K562 (cell line): Measurements from ENCODE around the gene PRKAR2B. TPM values are rescaled to one million over a fixed set of nuclear protein-coding genes. Genes with fewer than 3 reads are reported as not detected.

Experiments
- ATAC-seq: fragments of 200-7000 bp; cut with Tn5 transposase; 3 replicates; pipeline ENCODE4 v1.9.1; 2020; ENCODE audit warnings: moderate library complexity
- BruUV-seq: library from RNA; stranded (reverse); fragments of 400-500 nt; replicated peaks from 2 replicates; lab custom pipeline; 2021; lab: Mats Ljungman, UMichigan
- CTCF ChIA-PET: fragments of 300-600 bp; formaldehyde crosslinking; extraction: SDS; loops from one replicate; lab custom pipeline; 2021; ENCODE audit warnings: low intra/inter-chr PET ratio; lab: Yijun Ruan, JAX
- POLR2A ChIA-PET: fragments of 300-600, 350-650 bp; sonication (Branson Sonifier 250); formaldehyde crosslinking; extraction: SDS; loops from one replicate; lab custom pipeline; 2021; ENCODE audit warnings: antibody characterized with exemption, inconsistent platforms; lab: Yijun Ruan, JAX
- DNase-seq, 4 experiments: peaks; one replicate each; pipeline versions ENCODE4 v3.0.0 to v3.0.0-alpha.2; 2011 to 2018; ENCODE audit warnings: low spot score in 3 of 4, mixed read lengths in 3 of 4; ENCODE audit errors: extremely low read depth in 1 of 4
- FAIRE-seq: peaks from 2 replicates; lab custom pipeline; 2011; peaks lifted over from hg19 to GRCh38; lab: Jason Lieb, UNC
- H2AFZ ChIP-seq: 2 replicates; pipeline ENCODE4 v1.6.0; 2011; ENCODE audit warnings: low read depth, low read length, control low read depth, inconsistent platforms
- H3K27ac ChIP-seq: fragments of 200-600 bp; 3 replicates; pipeline ENCODE4 v1.8.0; 2011; ENCODE audit warnings: low read depth, mild to moderate bottlenecking, control low read depth, inconsistent platforms, low read length, moderate library complexity, mixed read lengths; ENCODE audit errors: extremely low read depth
- H3K27me3 ChIP-seq, 2 experiments: fragments of 300-600 bp in 1 of 2; 2 replicates in 1 of 2; 3 replicates in 1 of 2; pipeline versions ENCODE4 v1.6.0 to v1.8.0; 2011; ENCODE audit warnings: inconsistent platforms in 2 of 2, low read length in 2 of 2, mild to moderate bottlenecking in 1 of 2, mixed read lengths in 1 of 2, moderate library complexity in 1 of 2; ENCODE audit not compliant: control insufficient read depth in 2 of 2, insufficient read depth in 2 of 2
- H3K36me3 ChIP-seq: fragments of 300-600 bp; 3 replicates; pipeline ENCODE4 v1.8.0; 2011; ENCODE audit warnings: mild to moderate bottlenecking, low read length, inconsistent platforms; ENCODE audit not compliant: control insufficient read depth, insufficient read depth
- H3K4me1 ChIP-seq, 2 experiments: fragments of 200-600 bp in 1 of 2; replicated peaks in 1 of 2; 2 replicates in 1 of 2; 3 replicates in 1 of 2; pipeline versions ENCODE4 v1.5.1 to v1.8.0; 2011; ENCODE audit warnings: inconsistent platforms in 2 of 2, low read length in 2 of 2, mild to moderate bottlenecking in 1 of 2, mixed read lengths in 1 of 2, moderate library complexity in 1 of 2; ENCODE audit not compliant: control insufficient read depth in 2 of 2, insufficient read depth in 2 of 2
- H3K4me2 ChIP-seq: 2 replicates; pipeline ENCODE4 v1.6.1; 2011; ENCODE audit warnings: low read length, control low read depth, inconsistent platforms, mixed read lengths; ENCODE audit not compliant: insufficient read depth
- H3K4me3 ChIP-seq: fragments of 200-600 bp; sonication (generic), shearing (Covaris generic); 2 replicates; pipeline ENCODE4 v1.5.1; 2016; ENCODE audit warnings: control low read depth, inconsistent platforms
- H3K79me2 ChIP-seq: fragments of 200-600 bp; 3 replicates; pipeline ENCODE4 v1.8.0; 2011; ENCODE audit warnings: low read length, inconsistent platforms; ENCODE audit not compliant: control insufficient read depth, insufficient read depth
- H3K9ac ChIP-seq, 2 experiments: 2 replicates each; pipeline versions ENCODE4 v1.6.0 to v1.6.1; 2011; ENCODE audit warnings: low read depth in 2 of 2, low read length in 2 of 2, control low read depth in 1 of 2, inconsistent platforms in 1 of 2, mild to moderate bottlenecking in 1 of 2, mixed read lengths in 1 of 2; ENCODE audit not compliant: insufficient read depth in 1 of 2
- H3K9me1 ChIP-seq: one replicate; pipeline ENCODE4 v1.6.0; 2011; ENCODE audit warnings: inconsistent platforms, mild to moderate bottlenecking, low read length, moderate library complexity; ENCODE audit not compliant: control insufficient read depth, insufficient read depth
- H3K9me3 ChIP-seq: replicated peaks from 2 replicates; pipeline ENCODE4 v1.5.1; 2011; ENCODE audit warnings: low read depth, low read length, inconsistent platforms; ENCODE audit not compliant: control insufficient read depth, insufficient read depth
- H4K20me1 ChIP-seq: replicated peaks from 2 replicates; pipeline ENCODE4 v1.6.1; 2011; ENCODE audit warnings: low read length, inconsistent platforms, mixed read lengths; ENCODE audit not compliant: control insufficient read depth, insufficient read depth
- C11orf30 ChIP-seq: fragments of 450-650 bp; IDR thresholded peaks from 2 replicates; pipeline ENCODE4 v1.6.1; 2016; ENCODE audit warnings: low read depth, mild to moderate bottlenecking
- CSDE1 ChIP-seq, 2 experiments: fragments of 450-650 bp; IDR thresholded peaks; 2 replicates each; pipeline ENCODE4 v1.6.1; 2016; ENCODE audit warnings: mild to moderate bottlenecking in 1 of 2
- FOXJ3 ChIP-seq: sonication (generic); formaldehyde crosslinking; IDR thresholded peaks from 2 replicates; pipeline ENCODE4 v1.4.0; 2020; ENCODE audit warnings: mild to moderate bottlenecking, missing genetic modification reagents
- MAFF ChIP-seq: IDR thresholded peaks from 2 replicates; pipeline ENCODE4 v1.6.1; 2012; ENCODE audit warnings: low read length, improper control_type of control experiment
- MAFG ChIP-seq: fragments of 450-650 bp; conservative IDR thresholded peaks from 2 replicates; pipeline ENCODE4 v1.6.1; 2016; ENCODE audit warnings: missing genetic modification characterization, missing compliant biosample characterization
- MAFK ChIP-seq: IDR thresholded peaks from 2 replicates; pipeline ENCODE4 v1.6.1; 2011; ENCODE audit warnings: low read length, improper control_type of control experiment
- PHB2 ChIP-seq: fragments of 450-650 bp; IDR thresholded peaks from 2 replicates; pipeline ENCODE4 v1.6.1; 2017; ENCODE audit warnings: low read depth
- ZFX ChIP-seq: sonication (generic); formaldehyde crosslinking; IDR thresholded peaks from 2 replicates; pipeline ENCODE4 v1.8.0; 2022; ENCODE audit warnings: mild to moderate bottlenecking, missing genetic modification reagents, moderate library complexity
- ZNF316 ChIP-seq: fragments of 450-650 bp; IDR thresholded peaks from 2 replicates; pipeline ENCODE4 v1.6.1; 2016
- WGBS: fragments of 100-300 bp; shearing (Covaris generic); methylation state at CpG from one replicate; pipeline ENCODE4 v1.1.6; 2016; ENCODE audit warnings: low coverage, mixed read lengths; ENCODE audit not compliant: insufficient coverage; ENCODE audit errors: missing lambda C conversion rate; 5-methylcytosine and 5-hydroxymethylcytosine counted together
- in situ Hi-C: fragments of 300-500 bp; cut with MboI; formaldehyde crosslinking; loops from 4 replicates; pipeline ENCODE4 v1.15.0; 2018; ENCODE audit warnings: inconsistent platforms, mixed read lengths
- intact Hi-C: fragments of 100-400 bp; cut with micrococcal nuclease; formaldehyde crosslinking; loops from 2 replicates; pipeline ENCODE4 v1.14.2; 2022
- polyA plus RNA-seq, 8 experiments: library from polyadenylated mRNA; depleted of rRNA in 4 of 8; stranded (reverse) in 5 of 8; unstranded in 3 of 8; fragments of >200 nt; fragmentation: Nextera tagmentation in 2 of 8; fragmentation: Illumina TruSeq in 1 of 8; extraction: Ambion mirVana in 2 of 8; extraction: Trizol in 1 of 8; gene quantifications; 2 replicates each; pipeline versions ENCODE4 v1.2.1 to v1.2.3, GENCODE V29; 2011 to 2014; ENCODE audit warnings: inconsistent platforms in 1 of 8, missing spikeins in 1 of 8
- total RNA-seq, 7 experiments: library from RNA; depleted of rRNA in 6 of 7; stranded (reverse); fragments of >200 nt in 6 of 7; fragmentation: Illumina TruSeq in 2 of 7; extraction: Trizol in 2 of 7; gene quantifications; 2 replicates each; pipeline versions ENCODE4 v1.2.1 to v1.2.3, GENCODE V29; 2011 to 2021; ENCODE audit warnings: low replicate concordance in 1 of 7

The PRKAR2B gene
- total and polyA plus RNA-seq, 9 of the 15 experiments (the other 6 are each of a cell fraction or from before 2014, with no cell fraction given) = 59.0 to 173 (median 129) TPM

DNA sequence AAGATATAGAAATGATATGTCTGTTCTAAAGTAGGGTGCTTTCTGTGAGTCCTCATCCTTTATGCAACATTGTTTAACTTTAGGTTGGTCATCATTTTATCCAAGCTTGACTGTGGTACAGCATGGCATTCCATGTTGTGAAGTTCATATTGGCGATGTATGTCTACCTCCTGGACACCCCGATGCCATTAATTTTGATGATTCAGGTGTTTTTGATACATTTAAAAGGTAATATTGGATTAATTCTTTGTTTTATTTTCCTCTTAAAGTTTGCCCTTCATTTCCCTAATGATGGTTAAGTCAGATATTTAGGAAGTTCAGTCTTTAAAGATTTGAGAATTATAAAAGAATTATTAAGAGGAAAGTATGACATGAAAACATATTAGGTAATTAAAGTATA lies 145.6 kb downstream of the PRKAR2B start:
- Histone ChIP-seq H3K36me3 (peaks cover 65% of the 10 kb centered on the region), H3K27me3 (no peaks in the 10 kb centered on the region), H3K4me1 (no peaks in the 10 kb centered on the region), H3K27ac (no peak overlapping the region), H3K9ac (no peak overlapping the region), H3K79me2 (no peaks in the 10 kb centered on the region), H4K20me1 (no peaks in the 10 kb centered on the region), H2AFZ (no peak overlapping the region), H3K9me3 (no peaks in the 10 kb centered on the region), H3K4me2 (no peak overlapping the region), H3K9me1 (no peaks in the 10 kb centered on the region), H3K4me3 (no peak overlapping the region)
- no peak for DNase-seq
- ATAC-seq = no peak
- in situ Hi-C loops (loop anchor here (10.0 kb wide), 1 partner anchor 535 kb away; no protein-coding TSS in a partner anchor), intact Hi-C loops (no loop called here)
- 98% methylated on average over 2 of the region's 2 CpGs for WGBS
- FAIRE-seq = no peak
- ChIA-PET POLR2A (interaction anchor here (0.6 to 2.7 kb wide), 4 partner anchors 8 to 160 kb away, joined by 3 to 12 read pairs (median 4); no protein-coding TSS in a partner anchor), CTCF (no interaction called here)
- BruUV-seq = no TSS peak
- TF ChIP-seq MAFF (peak; percentile 86), PHB2 (no peak), CSDE1 (IDR thresholded peaks at IDR 0.05) (0 out of 4 replicates have a peak, but pooled peaks of 1 of the 2 experiments have one; percentile 26), ZNF316 (peak; percentile 91), MAFG (tag) (peak; percentile 73), ZFX (CRISPR knock-in tag) (0 out of 2 replicates have a peak, but pooled peaks have one; percentile 11), MAFK (peak; percentile 68), FOXJ3 (no peak), C11orf30 (peak; percentile 85)
